ENCODE measurements around the gene SAMD1.
A peak's percentile ranks its signal among the peaks of the same experiment; 100 is the strongest.

Gene SAMD1

DNA sequence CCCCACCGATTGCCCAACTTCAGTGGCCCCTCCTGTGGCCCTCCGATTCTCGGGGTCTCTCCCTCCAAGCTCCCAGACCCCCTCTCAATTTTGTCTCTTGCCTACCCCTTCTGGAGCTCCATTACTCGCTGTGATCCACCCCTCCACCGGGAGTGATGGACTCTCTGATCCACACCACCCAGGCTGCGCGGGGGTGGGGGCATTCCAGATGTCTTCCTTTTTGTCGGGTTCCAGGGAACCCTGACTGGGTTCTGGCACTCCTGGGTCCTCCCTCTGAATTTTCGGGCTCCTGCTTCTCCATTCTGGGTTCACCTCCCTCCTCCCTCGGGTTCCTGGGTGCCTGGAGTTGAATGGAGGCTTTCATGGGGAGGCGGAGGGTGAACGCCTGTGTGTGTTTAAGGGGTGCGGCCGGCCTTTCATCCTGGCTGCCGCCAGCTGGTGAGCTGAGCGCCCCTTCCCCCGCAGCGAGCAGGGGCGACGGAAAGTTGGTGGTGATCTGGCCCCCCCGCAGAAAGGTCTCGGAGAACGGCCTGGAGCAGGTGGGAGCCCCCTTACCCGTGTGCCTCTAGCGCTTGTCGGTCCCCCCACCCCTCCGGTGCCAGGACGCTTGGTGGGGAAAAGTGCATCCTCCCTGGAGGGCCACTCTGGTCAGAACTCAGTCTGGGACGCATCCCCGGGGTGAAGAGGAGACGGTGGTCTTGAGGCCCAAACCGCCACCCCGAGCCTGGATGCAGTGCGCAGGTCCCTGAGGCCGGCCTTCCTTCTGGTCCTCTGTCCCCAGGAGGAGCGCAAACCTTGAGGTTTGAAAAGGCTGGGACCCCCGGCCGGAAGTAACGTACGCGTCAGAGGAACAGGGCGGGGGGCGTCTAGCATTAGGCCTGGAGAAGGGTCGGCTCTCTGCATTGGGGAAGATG, 16.4 kb downstream of the SAMD1 start:
- Histone ChIP-seq H3K9me3 (ENCODE audit: insufficient read depth, low read length) (no peaks in the 10 kb centered on the region), H3K9ac (ENCODE audit: low read length) (peak overlapping the region; percentile 60), H3K4me3 (ENCODE audit: low read length) (peak overlapping the region; percentile 81), H4K20me1 (ENCODE audit: insufficient read depth, low read length) (no peaks in the 10 kb centered on the region), H3K36me3 (replicated peaks; ENCODE audit: low read depth, low read length) (no peaks in the 10 kb centered on the region), H2AFZ (ENCODE audit: low read depth, low read length) (peak overlapping the region; percentile 33), H3K79me2 (ENCODE audit: low read length) (no peaks in the 10 kb centered on the region), H3K27ac (ENCODE audit: low read length) (no peak overlapping the region), H3K4me2 (ENCODE audit: low read length) (peak overlapping the region; percentile 91), H3K27me3 (ENCODE audit: low read depth, low read length) (no peaks in the 10 kb centered on the region), H3K4me1 (ENCODE audit: low read length) (peaks cover 17% of the 10 kb centered on the region)
- TF ChIP-seq EZH2phosphoT487 (IDR thresholded peaks at IDR 0.05; ENCODE audit: low read depth) = no peak
- TF ChIP-seq, protein P1, sequence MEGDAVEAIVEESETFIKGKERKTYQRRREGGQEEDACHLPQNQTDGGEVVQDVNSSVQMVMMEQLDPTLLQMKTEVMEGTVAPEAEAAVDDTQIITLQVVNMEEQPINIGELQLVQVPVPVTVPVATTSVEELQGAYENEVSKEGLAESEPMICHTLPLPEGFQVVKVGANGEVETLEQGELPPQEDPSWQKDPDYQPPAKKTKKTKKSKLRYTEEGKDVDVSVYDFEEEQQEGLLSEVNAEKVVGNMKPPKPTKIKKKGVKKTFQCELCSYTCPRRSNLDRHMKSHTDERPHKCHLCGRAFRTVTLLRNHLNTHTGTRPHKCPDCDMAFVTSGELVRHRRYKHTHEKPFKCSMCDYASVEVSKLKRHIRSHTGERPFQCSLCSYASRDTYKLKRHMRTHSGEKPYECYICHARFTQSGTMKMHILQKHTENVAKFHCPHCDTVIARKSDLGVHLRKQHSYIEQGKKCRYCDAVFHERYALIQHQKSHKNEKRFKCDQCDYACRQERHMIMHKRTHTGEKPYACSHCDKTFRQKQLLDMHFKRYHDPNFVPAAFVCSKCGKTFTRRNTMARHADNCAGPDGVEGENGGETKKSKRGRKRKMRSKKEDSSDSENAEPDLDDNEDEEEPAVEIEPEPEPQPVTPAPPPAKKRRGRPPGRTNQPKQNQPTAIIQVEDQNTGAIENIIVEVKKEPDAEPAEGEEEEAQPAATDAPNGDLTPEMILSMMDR (IDR thresholded peaks at IDR 0.05; ENCODE audit: low read depth, low read length) = peak; percentile 3; the same call in 1 of the 2 replicates

DNA sequence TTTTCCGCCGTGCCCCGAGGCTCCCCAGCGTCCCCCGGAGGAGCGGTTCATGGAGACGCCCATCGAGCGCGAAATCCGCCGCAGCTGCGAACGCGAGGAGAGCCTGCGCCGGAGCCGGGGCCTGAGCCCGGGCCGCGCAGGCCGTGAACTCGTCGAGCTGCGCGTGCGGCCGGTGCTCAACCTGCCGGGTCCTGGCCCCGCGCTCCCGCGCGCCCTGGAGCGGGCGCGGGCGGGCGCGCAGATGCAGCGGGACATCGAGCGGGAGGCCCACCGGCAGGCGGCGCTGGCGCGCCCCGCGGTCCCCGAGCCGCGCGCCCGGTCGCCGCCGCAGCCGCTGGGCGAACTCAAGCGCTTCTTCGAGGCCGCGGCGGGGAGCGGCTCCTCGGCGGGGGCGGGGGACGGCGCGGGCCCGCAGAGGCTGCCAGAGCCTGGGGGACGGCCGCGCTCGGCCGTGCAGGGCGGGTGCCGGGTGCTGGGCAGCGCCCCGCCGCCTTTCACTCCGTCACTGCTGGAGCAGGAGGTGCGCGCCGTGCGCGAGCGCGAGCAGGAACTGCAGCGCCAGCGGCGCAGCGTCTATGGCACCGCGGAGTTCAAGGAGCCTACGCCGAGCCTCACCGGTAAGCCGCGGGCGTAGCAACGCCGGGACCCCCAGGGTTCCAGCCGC, 17.2 kb downstream of the SAMD1 start:
- Histone ChIP-seq H3K4me2 (ENCODE audit: low read length) (peak overlapping the region; percentile 91), H3K4me1 (ENCODE audit: low read length) (peaks cover 17% of the 10 kb centered on the region), H3K27ac (ENCODE audit: low read length) (0 out of 2 replicates have a peak overlapping the region, but pooled peaks have one; percentile 12), H4K20me1 (ENCODE audit: insufficient read depth, low read length) (no peaks in the 10 kb centered on the region), H3K4me3 (ENCODE audit: low read length) (peak overlapping the region; percentile 81), H3K27me3 (ENCODE audit: low read depth, low read length) (no peaks in the 10 kb centered on the region), H2AFZ (ENCODE audit: low read depth, low read length) (peak overlapping the region; percentile 89), H3K36me3 (replicated peaks; ENCODE audit: low read depth, low read length) (no peaks in the 10 kb centered on the region), H3K9ac (ENCODE audit: low read length) (peak overlapping the region; percentile 60), H3K9me3 (ENCODE audit: insufficient read depth, low read length) (no peaks in the 10 kb centered on the region), H3K79me2 (ENCODE audit: low read length) (no peaks in the 10 kb centered on the region)
- no peak for TF ChIP-seq EZH2phosphoT487 (IDR thresholded peaks at IDR 0.05; ENCODE audit: low read depth)
- TF ChIP-seq, protein P1 (IDR thresholded peaks at IDR 0.05; ENCODE audit: low read depth, low read length) = peak; percentile 20; the same call in 1 of the 2 replicates

DNA sequence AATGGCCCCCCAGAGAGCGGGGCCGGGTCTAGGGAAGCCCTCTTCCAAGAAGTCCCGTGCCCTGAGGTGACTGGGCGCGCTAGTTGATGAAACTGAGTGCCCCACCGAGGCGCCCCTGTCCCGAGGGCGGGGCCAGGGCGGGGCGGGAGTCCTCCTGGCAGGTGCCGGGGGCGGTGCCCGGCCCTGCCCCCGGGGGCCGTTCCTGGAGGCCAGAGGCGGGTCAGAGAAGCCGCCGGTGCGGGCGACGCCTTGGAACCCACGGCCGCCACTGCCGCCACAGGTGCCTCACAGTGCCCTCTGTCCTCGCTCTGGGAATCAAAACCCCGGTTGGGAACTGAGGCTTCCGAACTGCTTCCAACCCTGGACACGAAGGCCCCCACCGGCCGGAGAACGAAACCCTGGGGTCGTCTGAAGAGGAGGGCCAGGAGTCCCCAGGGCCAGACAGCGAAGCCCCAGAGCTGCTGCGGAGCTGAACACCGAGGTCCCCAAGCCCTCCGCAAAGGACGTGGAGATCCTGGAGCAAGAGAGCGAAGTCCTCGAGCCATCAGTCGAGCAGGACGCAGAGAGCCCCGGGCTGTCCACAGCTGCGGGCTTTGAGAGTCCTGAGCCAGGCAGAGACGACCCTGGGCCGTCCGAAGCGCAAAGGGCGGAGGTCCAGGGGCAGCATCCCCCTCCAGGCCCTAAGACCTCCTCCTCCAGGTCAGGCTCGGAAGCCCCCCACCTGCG, 17.9 kb downstream of the SAMD1 start, which contains the start of gene MISP3:
TSS of gene MISP3 (plus strand) at position 252 of the 726 bp plus-strand sequence. CDS start 524 bp downstream, outside the sequence.
- Histone ChIP-seq H4K20me1 (ENCODE audit: insufficient read depth, low read length) (no peaks in the 10 kb centered on the region), H3K36me3 (replicated peaks; ENCODE audit: low read depth, low read length) (no peaks in the 10 kb centered on the region), H3K4me2 (ENCODE audit: low read length) (peak within 1 kb of the TSS; percentile 91), H3K4me1 (ENCODE audit: low read length) (peaks cover 17% of the 10 kb centered on the region), H3K79me2 (ENCODE audit: low read length) (no peaks in the 10 kb centered on the region), H3K4me3 (ENCODE audit: low read length) (peak within 1 kb of the TSS; percentile 81), H3K27me3 (ENCODE audit: low read depth, low read length) (no peaks in the 10 kb centered on the region), H3K9me3 (ENCODE audit: insufficient read depth, low read length) (no peaks in the 10 kb centered on the region), H3K27ac (ENCODE audit: low read length) (peak within 1 kb of the TSS; percentile 37), H3K9ac (ENCODE audit: low read length) (peak within 1 kb of the TSS; percentile 75), H2AFZ (ENCODE audit: low read depth, low read length) (peak within 1 kb of the TSS; percentile 89)
- TF ChIP-seq, protein P1 (IDR thresholded peaks at IDR 0.05; ENCODE audit: low read depth, low read length) = no peak
- TF ChIP-seq EZH2phosphoT487 (IDR thresholded peaks at IDR 0.05; ENCODE audit: low read depth) = no peak
